LHCN-M2 (cell line): ENCODE data around the gene SEMA6D. TPM values are rescaled to one million over a fixed set of nuclear protein-coding genes. Genes with fewer than 3 reads are reported as not detected.
A peak's percentile ranks its signal among the peaks of the same experiment; 100 is the strongest.

Experiments
- DNase-seq: peaks from one replicate; pipeline ENCODE4 v3.0.0-alpha.2; 2012; ENCODE audit warnings: low read depth
- total RNA-seq: library from RNA; depleted of rRNA; stranded (reverse); fragments of >200 nt; gene quantifications from 2 replicates; pipeline ENCODE4 v1.2.3, GENCODE V29; 2014

The SEMA6D gene
- total RNA-seq, 1 experiment from 2014 or later: 0.06 TPM

DNA sequence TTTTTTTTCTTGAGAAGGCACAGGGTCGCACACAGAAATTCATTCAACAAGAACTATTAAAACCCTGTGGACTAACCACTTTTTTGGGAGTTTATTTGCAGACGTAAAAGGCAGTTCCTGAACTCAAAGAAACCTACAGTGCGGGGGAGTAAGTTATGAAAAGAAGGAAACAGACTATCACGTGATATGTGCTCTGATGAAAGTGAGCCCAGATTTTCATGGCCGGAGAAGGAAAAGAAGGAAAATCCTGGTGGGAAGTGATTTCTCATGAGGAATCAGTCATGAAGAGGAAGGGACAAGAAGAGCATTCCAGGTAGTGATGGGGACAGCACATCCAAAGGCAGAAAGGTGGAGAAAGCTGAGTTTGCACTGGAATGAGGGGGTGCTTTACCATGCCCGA, 26.1 kb downstream of the SEMA6D start:
- no peak for DNase-seq

DNA sequence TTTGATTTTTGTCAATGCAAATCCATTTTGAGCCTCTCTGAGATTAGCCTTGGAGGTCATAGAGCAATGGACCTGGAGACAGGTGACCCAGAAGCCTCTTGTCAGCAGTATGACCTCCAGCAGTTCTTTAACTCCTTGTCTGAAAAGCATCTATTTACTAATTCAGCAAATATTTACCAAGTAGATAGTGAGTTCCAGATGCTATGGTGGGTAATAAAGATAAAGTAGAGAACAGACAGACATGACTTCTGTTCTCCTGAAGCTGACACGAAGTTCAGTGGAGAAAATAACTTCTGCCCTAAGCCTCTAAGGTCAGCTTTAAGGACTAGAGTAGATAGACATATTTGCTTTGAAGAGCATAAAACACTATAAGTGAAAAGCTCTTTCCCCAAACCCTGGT, 26.6 kb downstream of the SEMA6D start:
- DNase-seq: no peak

DNA sequence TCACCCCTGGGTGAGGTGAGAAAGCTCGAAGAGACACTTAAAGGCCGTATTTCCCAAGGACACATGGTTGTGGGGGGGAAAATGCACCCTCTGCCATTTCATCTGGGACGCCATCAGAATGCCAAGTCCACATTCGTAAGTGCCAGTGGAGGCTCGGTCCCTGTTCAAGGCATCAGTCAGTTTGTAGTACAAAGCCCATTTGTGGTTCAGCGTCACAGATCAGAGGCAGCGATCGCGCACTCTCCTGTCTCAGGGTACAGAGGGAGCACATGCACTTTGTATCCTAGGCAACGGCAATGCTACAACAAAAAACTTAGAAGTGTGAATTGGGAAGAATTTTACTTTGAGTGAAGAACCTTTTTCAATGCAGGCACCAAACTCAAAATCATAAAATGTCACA, 27.2 kb downstream of the SEMA6D start:
- no peak for DNase-seq

DNA sequence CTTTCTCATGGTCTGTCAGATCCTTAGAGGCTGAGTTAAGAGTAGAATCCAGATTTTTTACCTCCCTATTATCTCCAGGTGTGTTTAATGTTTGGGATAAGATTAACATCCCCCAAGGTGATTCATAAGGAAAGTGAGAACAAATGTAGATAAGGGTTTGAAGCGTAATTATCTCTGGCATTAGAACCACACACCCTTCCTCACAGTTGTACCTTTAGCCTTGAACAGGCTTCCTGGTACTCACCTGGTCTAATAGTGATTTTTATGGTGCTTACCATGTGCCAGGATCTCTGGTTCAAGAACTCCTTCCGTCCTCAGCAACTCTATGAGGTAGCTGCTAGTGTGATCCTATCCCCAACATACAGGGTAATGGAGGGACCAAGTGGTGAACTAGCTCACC, 27.7 kb downstream of the SEMA6D start:
- DNase-seq: no peak

DNA sequence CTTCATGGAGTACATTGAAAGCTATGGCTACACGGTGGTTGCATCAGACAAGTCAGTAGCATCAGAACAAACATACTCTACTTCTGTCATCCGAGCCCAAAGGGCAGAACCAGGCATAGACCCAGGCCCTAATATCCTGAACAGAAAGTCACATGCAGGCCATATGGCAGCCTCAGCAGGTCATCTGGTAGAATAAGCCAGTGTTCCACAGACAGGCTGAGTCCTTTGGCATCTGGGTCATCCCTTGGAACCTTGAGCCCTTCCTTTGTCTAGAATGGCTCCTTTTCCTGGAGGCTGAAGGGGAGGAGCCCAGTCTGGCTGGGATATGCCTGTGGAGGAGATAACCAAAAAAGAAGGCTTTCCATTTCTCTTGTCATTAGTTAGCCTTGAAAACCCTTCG, 29.2 kb downstream of the SEMA6D start:
- DNase-seq: no peak

DNA sequence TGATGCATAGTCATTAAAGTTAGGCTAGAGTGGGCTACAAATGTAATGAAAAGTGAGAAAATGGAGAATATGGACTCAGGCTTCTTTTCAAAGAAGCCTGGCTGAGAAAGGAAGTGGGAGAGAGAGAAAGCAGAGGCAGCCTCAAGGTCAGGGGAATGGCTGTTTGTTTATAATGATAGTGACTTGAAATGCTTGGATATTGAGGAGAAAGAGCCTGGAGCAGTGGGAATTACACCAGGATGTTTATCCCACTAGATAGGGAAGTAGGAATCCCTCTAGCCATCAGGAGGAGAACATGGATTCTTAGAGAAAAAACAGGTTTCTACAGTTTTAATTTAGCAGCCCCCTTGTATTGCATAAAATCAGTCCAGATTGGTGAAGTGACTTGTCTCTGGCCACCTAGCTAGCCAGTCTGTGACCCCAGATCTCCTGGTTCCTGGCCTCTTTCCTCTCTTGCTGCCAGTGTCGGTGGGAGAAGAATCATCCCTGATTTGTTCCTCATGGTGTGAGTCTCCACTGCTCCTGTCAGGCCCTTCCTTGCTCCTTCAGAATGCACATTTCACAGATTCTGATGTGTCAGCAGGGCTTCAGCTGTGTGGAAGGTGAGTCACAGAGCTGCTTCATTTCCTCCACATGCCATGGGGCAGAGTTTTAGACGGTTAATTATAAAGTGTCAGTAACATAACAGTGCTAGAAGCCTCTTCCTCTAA, 32.9 kb downstream of the SEMA6D start:
- peak; percentile 79 for DNase-seq

DNA sequence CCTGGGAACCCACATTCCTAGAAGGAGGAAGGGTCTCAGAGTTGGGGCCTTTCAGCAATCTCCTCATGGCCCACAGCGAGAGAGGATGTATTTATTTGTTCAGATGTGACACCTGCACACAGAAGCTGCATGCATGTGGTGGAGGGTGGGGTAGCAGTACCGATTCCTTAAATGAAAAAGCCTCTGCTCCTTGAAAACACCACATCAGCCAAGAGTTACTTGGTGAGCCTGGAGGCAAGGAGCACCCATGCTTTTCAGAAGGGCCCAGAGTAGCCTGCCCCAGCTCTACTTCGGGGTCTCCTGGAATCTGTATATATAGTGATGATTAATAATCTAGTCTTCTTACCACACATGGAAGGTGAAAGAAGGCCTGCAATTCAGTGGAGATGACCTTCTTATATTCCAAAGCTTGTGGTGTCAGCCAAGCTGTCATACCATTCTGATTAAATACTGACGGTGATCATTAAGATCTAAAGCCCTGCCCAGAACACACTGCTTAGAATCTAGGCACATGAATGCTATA, 33.5 kb downstream of the SEMA6D start:
- DNase-seq: no peak

DNA sequence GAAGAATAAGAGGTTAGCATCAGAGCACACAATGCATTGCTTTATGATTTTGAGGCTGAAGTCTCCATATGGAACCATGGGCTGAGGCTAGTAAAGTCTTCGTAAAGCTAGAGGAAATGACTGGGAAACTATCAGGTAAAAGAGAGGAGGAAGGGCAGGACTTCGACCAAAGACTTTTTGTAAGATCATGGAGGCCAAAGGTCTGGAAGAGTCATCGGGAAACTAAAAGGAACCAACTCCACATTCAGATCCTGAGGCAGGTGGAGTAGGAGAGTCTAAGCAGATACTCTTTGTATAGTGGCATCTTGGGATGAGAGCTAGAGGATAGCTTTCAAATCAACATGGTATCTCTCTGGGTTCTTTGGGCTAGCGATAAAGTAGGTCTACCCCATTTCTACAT, 36.3 kb downstream of the SEMA6D start:
- no peak for DNase-seq

DNA sequence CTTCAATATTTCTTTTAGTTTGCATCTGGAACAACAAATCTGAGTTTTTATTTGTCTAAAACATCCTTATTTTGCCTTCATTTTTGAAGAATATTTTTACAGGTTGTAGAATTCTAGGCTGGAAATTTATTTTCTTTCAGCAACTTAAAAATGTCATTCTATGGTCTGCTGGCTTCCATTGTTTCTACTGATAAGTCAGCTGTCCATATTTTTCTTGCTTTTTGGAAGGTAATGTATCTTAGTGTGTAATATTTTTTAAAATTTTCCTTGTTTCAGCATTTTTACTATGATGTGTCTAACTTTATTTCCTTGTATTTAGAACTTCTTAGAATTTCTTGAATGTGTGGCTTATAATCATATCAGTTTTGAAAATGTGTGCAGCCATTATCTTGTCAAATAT, 37.0 kb downstream of the SEMA6D start:
- DNase-seq: peak; percentile 8

DNA sequence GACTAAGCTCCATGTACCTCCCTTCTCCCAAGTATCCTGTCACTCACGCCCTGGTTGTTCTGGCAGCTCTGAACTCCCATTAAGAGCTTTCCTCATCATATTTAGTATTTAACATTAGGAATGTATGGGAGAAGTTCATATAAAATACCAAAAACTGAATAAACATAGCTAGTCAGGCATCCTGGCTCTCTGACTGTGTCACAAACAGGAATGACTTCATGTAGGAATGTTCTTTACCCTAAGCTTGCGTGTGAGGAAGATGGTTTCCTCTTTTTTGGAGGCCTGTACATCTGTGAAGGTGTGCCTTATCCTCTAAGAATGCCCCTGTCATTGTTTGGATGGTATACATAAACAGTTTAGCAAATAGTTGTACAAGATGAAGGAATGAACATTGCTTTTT, 38.6 kb downstream of the SEMA6D start:
- DNase-seq: no peak

DNA sequence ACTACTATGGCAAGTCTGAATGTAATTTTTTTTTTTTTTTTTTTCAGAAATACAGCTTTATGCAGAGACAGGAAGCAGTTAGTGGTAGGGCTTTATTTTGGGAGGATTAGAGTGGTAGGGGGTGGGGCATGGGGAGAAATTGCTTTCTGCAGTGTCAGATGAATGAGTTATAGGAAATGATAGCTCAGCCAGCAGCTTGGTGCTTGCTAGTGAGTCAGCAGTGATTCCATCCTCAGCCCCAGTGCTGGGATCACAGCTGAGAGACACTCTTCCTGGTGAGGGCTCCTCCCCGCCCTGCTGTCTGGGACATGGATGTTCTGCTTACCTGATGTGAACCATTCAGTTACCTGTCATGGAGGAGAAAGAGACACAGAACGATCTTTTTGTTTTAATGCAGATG, 39.6 kb downstream of the SEMA6D start:
- peak; percentile 76 for DNase-seq

DNA sequence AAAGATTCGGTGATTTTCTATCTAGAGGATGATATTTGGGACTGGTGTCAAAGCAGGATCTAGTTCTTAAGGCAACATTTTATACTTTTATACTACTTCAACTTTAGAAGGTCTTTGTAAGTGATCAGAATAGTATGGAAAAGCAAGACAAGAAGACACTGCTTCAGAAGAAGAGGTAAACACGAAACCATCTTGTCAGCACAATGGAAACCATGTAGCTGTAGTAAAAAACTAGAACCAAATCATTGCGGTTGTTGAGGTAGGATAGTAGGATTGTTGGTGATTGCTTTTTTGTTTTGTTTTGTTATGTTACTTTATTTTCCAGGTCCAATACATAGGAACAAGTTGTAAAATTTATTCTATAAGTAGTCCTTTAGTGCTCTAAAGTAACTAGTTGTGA, 40.0 kb downstream of the SEMA6D start:
- DNase-seq: no peak

DNA sequence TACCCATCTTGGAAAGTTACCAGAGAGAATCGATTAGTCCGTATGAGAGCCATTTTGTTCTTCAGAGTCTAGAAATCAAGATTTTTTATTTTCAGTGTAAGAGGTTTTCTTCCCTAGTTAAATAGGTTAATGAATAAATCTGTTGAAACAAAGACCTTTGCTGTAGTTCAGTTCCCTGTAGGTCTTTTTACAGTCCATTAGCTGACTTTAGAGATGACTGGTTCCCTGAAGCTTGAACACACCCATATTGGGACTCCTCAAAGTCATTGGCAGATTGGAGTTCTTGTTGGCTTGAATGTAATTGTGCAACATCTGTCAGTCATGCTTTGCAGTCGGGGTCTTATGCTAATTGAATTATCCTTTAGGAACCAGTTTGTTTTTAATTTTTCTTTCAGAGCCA, 45.3 kb downstream of the SEMA6D start:
- no peak for DNase-seq

DNA sequence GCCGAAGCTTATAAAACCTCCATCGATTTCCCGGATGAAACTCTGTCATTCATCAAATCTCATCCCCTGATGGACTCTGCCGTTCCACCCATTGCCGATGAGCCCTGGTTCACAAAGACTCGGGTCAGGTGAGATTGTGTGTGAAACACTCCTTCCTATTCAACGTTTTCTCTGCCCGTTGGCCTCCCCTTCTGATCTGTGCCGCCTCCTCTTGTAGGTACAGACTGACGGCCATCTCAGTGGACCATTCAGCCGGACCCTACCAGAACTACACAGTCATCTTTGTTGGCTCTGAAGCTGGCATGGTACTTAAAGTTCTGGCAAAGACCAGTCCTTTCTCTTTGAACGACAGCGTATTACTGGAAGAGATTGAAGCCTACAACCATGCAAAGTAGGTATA, 47.4 kb downstream of the SEMA6D start:
- DNase-seq: no peak

DNA sequence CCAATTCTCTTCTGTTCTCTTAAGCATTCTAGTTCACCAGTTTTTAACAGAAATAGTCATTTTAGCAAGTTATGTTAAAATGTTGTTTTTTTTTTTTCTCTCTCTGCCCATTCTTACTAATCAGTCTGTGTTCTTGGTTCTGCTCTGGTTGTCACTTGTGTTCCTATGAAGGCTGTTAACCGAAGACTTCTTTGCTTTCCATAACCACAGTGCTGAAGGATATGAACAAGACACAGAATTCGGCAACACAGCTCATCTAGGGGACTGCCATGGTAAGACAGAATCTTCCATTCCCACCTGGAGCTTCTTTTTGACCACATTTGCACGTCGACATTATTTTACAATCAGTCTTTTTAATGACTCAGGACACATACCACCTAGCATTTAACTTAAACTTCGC, 49.1 kb downstream of the SEMA6D start:
- no peak for DNase-seq

DNA sequence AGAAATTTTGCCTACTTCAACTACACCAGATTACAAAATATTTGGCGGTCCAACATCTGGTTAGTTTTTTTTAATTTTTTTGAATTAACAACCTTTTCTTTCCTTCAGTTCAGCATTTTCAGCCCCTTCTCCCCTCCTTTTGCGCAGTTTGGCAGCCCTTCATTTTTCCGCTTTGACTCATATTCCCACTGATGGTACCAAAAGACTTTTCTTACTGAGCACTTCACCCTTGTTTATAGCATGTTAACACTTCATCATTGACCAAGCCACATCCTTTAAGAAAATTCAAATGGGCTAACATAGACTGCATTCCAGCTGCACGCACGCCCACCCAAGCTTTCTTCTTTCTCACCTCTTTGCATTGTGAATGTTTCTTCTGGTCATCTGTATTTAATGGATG, 49.7 kb downstream of the SEMA6D start:
- no peak for DNase-seq

DNA sequence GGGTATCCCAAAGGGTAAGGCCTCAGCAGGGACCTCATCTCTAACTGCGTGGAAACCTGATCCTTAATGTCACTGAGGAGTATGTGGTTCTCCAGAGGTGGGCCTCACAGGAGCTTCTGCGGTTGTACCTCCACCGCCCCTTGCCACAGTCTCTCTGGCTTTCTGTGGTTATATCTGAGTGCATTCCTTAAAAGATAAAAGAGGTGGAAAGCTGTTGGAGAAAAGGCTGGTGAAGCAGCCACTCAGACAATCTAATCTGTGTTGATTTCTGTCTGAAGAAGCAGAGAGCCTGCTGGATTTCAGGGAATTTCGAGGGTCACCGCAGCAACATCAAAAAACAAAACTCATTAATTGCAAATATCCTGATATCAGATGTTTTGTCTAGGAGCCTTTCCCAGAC, 51.4 kb downstream of the SEMA6D start:
- no peak for DNase-seq

DNA sequence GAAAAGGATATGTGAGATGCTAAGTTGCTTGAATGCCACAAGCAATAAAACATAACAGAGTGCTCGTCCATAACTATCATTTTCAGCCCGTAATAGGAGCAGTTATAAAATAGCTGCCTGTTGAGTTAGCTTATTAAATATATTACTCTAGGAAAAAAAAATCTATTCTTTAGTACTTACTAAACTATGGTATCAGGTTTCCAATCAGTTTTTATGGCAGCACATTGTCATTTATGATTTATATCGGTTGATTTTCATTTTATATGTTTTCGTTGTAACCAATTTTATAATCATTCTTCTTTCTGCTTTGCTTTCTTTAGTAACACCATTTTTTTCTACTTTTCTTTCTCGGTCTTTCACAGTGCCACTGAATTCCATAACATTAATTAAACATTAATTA, 51.9 kb downstream of the SEMA6D start:
- DNase-seq: no peak

DNA sequence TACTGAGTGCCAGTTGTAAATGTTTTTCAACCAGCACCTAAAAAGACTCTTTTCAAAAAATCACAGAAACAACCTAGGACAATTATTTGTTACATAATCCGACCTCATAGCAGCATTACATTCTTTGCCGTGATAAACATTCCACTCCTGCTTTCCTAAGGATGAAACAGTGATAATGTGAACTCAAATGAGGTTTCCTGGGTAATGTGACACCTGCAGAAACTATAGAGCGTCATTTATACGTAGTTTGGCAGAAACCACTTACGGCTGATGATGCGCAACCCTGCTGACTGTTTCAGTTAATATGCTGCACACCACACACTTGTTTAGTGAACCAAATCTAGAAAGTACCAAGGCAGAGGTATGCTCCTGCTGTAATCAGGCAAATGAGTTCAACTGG, 55.8 kb downstream of the SEMA6D start:
- no peak for DNase-seq

DNA sequence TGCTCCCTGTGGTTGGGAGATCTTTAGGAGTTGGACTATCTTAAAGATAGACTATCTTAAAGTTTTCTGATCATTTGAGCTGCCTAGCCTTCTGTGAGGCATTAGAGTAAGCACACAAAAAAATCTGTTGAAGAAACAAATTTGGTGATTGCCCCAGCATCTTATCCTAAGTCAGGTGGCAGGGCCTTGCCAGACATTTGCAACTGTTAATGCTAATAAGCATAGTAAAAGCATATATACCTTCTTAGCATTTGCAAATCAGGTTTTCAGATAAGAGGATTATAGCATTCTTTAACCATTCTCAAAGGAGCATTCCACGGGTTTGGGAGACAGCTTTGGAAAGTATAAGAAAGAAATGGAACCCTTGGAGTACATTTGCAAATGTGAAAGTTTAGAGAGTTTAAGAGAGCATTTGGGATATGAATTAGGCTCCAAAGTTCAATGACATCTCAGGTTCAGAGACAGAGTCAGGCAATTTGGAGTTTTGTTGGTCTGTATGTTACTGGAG, 61.0 kb downstream of the SEMA6D start:
- DNase-seq: no peak

DNA sequence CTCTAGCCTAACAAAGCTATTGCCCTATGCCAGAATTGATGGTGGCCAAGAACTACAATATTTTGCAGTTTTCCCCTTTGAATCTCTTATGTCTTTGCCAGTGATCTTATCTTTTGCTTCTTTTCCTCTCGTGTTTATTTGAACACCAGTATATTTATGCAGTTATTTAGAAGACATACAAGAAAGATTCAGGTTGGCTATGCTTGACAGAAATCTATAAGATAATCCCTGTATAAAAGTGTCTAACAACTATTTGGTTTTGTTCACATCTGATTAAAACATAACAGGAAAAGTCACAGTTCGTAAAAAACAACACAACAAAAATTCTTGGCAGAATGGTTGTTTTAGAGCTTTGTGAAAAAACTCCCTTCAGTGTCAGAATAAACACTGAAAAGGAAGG, 63.7 kb downstream of the SEMA6D start:
- no peak for DNase-seq

DNA sequence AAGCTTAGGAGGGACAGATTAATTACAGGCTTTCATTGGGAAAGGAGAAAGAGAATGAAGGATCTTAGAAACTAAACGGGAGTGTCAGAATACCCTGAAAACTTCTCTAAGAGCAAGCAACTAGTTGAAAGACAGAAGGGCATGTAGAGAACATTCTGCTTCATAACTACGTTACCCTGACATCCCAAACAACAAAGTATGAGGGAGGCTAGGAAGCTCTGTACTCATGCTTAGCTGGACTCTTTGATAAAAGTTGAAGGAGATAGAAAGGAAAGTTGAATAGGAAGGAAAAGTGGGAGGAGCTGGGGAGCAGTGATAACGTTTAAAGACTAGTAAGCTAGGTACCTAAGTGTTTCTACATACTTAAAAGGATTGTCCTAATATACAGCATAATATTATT, 64.2 kb downstream of the SEMA6D start:
- DNase-seq: no peak

DNA sequence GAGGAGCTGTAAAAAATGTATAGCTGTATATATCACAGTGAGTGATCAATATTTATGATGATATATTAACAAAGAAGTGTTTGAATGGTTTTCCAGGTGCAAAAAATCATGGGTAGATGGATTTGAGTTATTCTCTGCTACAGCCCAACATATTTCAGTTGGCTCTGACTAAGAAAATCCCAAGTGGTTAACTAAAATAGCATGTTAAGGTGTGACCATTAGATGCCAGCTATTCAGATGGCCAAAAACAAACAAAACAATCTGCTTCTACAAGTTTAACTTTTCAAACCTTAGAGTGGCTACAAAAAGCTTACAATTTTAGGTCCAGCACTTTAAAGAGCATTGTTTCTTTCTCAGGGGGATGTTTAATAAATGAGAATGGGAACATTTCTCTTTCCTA, 67.5 kb downstream of the SEMA6D start:
- no peak for DNase-seq

DNA sequence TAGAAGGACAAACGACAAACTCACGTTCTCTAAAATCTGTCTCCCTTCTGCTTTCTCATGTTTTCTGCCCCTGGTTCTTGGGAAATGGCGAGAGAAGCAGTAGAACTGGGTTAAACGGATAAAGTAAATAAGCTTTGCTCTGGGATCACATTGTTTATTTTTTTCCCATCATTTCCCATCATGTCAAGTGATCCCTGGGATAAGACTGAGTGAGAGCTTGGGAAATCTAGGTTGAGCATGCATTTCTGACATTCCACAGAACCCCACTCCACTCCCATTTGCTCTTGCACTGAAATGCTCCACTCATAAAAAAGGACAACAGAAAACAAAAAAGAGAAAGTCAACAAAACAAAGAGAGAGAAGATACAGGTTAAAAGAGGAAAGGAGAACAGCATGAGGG, 69.1 kb downstream of the SEMA6D start:
- DNase-seq: no peak
